Activated CD8-positive, alpha-beta memory T cell treated with anti-CD3 and anti-CD28 coated beads, Interleukin-2, amount 10 ng/mL, durations not matched to agents 7 days and 5 days (primary cell): ENCODE results near the gene ZBTB16. TPM values are rescaled to one million over a fixed set of nuclear protein-coding genes. Genes with fewer than 3 reads are reported as not detected.
"Not testable (repeated sequence)": the region's sequence is repeated elsewhere in the genome, so short reads cannot be mapped to it uniquely, and the experiment has no call there.

Source experiments
- ATAC-seq: fragments of 150-1000 bp; cut with Tn5 transposase; one replicate; pipeline ENCODE4 v1.10.0; 2021; ENCODE audit warnings: moderate library complexity
- CTCF ChIA-PET: fragments of 350-600 bp; sonication (Branson Sonifier 250); formaldehyde crosslinking; loops from one replicate; lab custom pipeline; 2021; ENCODE audit warnings: antibody characterized with exemption; lab: Charles Lee
- DNase-seq: peaks from one replicate; pipeline ENCODE4 v3.0.0-alpha.2; 2020
- H3K27ac Mint-ChIP-seq: one replicate; pipeline ENCODE4 v1.8.0; 2021; ENCODE audit warnings: mild to moderate bottlenecking, mixed read lengths
- H3K27me3 Mint-ChIP-seq: one replicate; pipeline ENCODE4 v1.8.0; 2021; ENCODE audit warnings: mixed read lengths
- H3K36me3 Mint-ChIP-seq: one replicate; pipeline ENCODE4 v1.8.0; 2021; ENCODE audit warnings: mild to moderate bottlenecking, mixed read lengths
- H3K4me1 Mint-ChIP-seq: one replicate; pipeline ENCODE4 v1.8.0; 2021; ENCODE audit warnings: mixed read lengths
- H3K4me3 Mint-ChIP-seq: one replicate; pipeline ENCODE4 v1.8.0; 2021; ENCODE audit warnings: mild to moderate bottlenecking, moderate library complexity, mixed read lengths
- H3K9me3 Mint-ChIP-seq: one replicate; pipeline ENCODE4 v1.8.0; 2022; ENCODE audit warnings: low read depth, mixed read lengths
- total RNA-seq, 2 experiments: library from RNA; stranded (reverse); gene quantifications; one replicate each; pipeline ENCODE4 v1.2.3, GENCODE V29; 2021

ZBTB16 gene
- total RNA-seq, 2 experiments from 2014 or later = 3.2 to 3.9 TPM

GRCh38 chr11:114049050-114049449, 10.5 kb upstream of the ZBTB16 start:
- Mint-ChIP-seq H3K9me3 (no peaks in the 10 kb centered on the region), H3K4me1 (peaks cover 11% of the 10 kb centered on the region), H3K36me3 (no peaks in the 10 kb centered on the region), H3K4me3 (no peak overlapping the region), H3K27me3 (peaks cover 32% of the 10 kb centered on the region), H3K27ac (no peak overlapping the region)
- CTCF ChIA-PET = interaction anchor here (1.2 to 1.3 kb wide), 2 partner anchors 212 to 214 kb away, joined by 3 to 4 read pairs; no protein-coding TSS in a partner anchor
- no peak for DNase-seq
- ATAC-seq = no peak

GRCh38 chr11:114049766-114050165, 9.7 kb upstream of the ZBTB16 start:
- H3K36me3 Mint-ChIP-seq, H3K4me1 Mint-ChIP-seq, DNase-seq, ATAC-seq, H3K9me3 Mint-ChIP-seq, H3K4me3 Mint-ChIP-seq, H3K27ac Mint-ChIP-seq: not testable (repeated sequence)
- CTCF ChIA-PET = interaction anchor here (1.2 to 1.3 kb wide), 2 partner anchors 212 to 213 kb away, joined by 3 to 4 read pairs; no protein-coding TSS in a partner anchor
- peaks cover 39% of the 10 kb centered on the region for H3K27me3 Mint-ChIP-seq

- Mint-ChIP-seq H3K27me3 (peaks cover 44% of the 10 kb centered on the region), H3K4me1 (no peaks in the 10 kb centered on the region), H3K27ac (no peak overlapping the region), H3K36me3 (no peaks in the 10 kb centered on the region), H3K4me3 (no peak overlapping the region), H3K9me3 (no peaks in the 10 kb centered on the region)
- ATAC-seq = no peak
- DNase-seq = no peak
- CTCF ChIA-PET = interaction anchor here (1.2 to 1.3 kb wide), 2 partner anchors 211 to 213 kb away, joined by 3 to 4 read pairs; no protein-coding TSS in a partner anchor
Measured at GRCh38 chr11:114050258-114050927, 9.1 kb upstream of the ZBTB16 start.

GRCh38 chr11:114051558-114051957, 8.0 kb upstream of the ZBTB16 start:
- CTCF ChIA-PET = interaction anchor here (1.4 to 1.7 kb wide), 2 partner anchors 16 to 210 kb away, joined by 3 to 4 read pairs; no protein-coding TSS in a partner anchor
- Mint-ChIP-seq H3K9me3 (no peaks in the 10 kb centered on the region), H3K36me3 (no peaks in the 10 kb centered on the region), H3K27ac (no peak overlapping the region), H3K4me1 (no peaks in the 10 kb centered on the region), H3K27me3 (peaks cover 52% of the 10 kb centered on the region), H3K4me3 (no peak overlapping the region)
- ATAC-seq = no peak
- no peak for DNase-seq

GRCh38 chr11:114052160-114052559, 7.4 kb upstream of the ZBTB16 start:
- H3K9me3 Mint-ChIP-seq = no peaks in the 10 kb centered on the region
- H3K27ac Mint-ChIP-seq = no peak overlapping the region
- DNase-seq (no peak), ATAC-seq (no peak)
- no peaks in the 10 kb centered on the region for H3K4me1 Mint-ChIP-seq
- CTCF ChIA-PET = interaction anchor here (1.4 to 1.7 kb wide), 2 partner anchors 17 to 209 kb away, joined by 3 to 4 read pairs; no protein-coding TSS in a partner anchor
- H3K4me3 Mint-ChIP-seq = no peak overlapping the region
- no peaks in the 10 kb centered on the region for H3K36me3 Mint-ChIP-seq
- H3K27me3 Mint-ChIP-seq = peaks cover 52% of the 10 kb centered on the region

- no peak for ATAC-seq
- no peak for DNase-seq
- H3K27ac Mint-ChIP-seq = no peak overlapping the region
- H3K4me1 Mint-ChIP-seq = peaks cover 1% of the 10 kb centered on the region
- no peaks in the 10 kb centered on the region for H3K36me3 Mint-ChIP-seq
- no peaks in the 10 kb centered on the region for H3K9me3 Mint-ChIP-seq
- peaks cover 55% of the 10 kb centered on the region for H3K27me3 Mint-ChIP-seq
- CTCF ChIA-PET = no interaction called here
- no peak overlapping the region for H3K4me3 Mint-ChIP-seq
Measured at GRCh38 chr11:114053406-114053805, 6.1 kb upstream of the ZBTB16 start.

GRCh38 chr11:114054806-114055205, 4.7 kb upstream of the ZBTB16 start:
- DNase-seq = no peak
- no peak overlapping the region for H3K27ac Mint-ChIP-seq
- CTCF ChIA-PET = interaction anchor here (1.0 to 1.3 kb wide), 2 partner anchors 94 to 207 kb away, joined by 3 read pairs; no protein-coding TSS in a partner anchor
- peaks cover 66% of the 10 kb centered on the region for H3K27me3 Mint-ChIP-seq
- ATAC-seq = no peak
- no peaks in the 10 kb centered on the region for H3K9me3 Mint-ChIP-seq
- H3K4me1 Mint-ChIP-seq = peaks cover 7% of the 10 kb centered on the region
- H3K36me3 Mint-ChIP-seq = no peaks in the 10 kb centered on the region
- H3K4me3 Mint-ChIP-seq = no peak overlapping the region

GRCh38 chr11:114056409-114056808, 3.1 kb upstream of the ZBTB16 start:
- DNase-seq (no peak), ATAC-seq (no peak)
- CTCF ChIA-PET = interaction anchor here (0.9 to 1.9 kb wide), 4 partner anchors 12 to 205 kb away, joined by 3 to 4 read pairs (median 4); no protein-coding TSS in a partner anchor
- Mint-ChIP-seq H3K27ac (no peak overlapping the region), H3K9me3 (no peaks in the 10 kb centered on the region), H3K36me3 (no peaks in the 10 kb centered on the region), H3K27me3 (peaks cover 69% of the 10 kb centered on the region), H3K4me3 (no peak overlapping the region), H3K4me1 (peaks cover 14% of the 10 kb centered on the region)

- H3K27ac Mint-ChIP-seq = no peak overlapping the region
- DNase-seq (no peak), ATAC-seq (no peak)
- no peaks in the 10 kb centered on the region for H3K36me3 Mint-ChIP-seq
- peaks cover 15% of the 10 kb centered on the region for H3K4me1 Mint-ChIP-seq
- no peaks in the 10 kb centered on the region for H3K9me3 Mint-ChIP-seq
- CTCF ChIA-PET = interaction anchor here (0.9 to 1.9 kb wide), 4 partner anchors 13 to 204 kb away, joined by 3 to 4 read pairs (median 4); no protein-coding TSS in a partner anchor
- peaks cover 76% of the 10 kb centered on the region for H3K27me3 Mint-ChIP-seq
- no peak overlapping the region for H3K4me3 Mint-ChIP-seq
Measured at GRCh38 chr11:114057147-114057546, 2.4 kb upstream of the ZBTB16 start.

GRCh38 chr11:114057605-114058004, 1.9 kb upstream of the ZBTB16 start:
- Mint-ChIP-seq H3K36me3 (no peaks in the 10 kb centered on the region), H3K27me3 (peaks cover 81% of the 10 kb centered on the region), H3K27ac (no peak overlapping the region), H3K4me1 (peaks cover 15% of the 10 kb centered on the region), H3K4me3 (no peak overlapping the region), H3K9me3 (no peaks in the 10 kb centered on the region)
- CTCF ChIA-PET = interaction anchor here (1.4 to 1.9 kb wide), 2 partner anchors 203 to 204 kb away, joined by 4 to 5 read pairs; no protein-coding TSS in a partner anchor
- ATAC-seq (no peak), DNase-seq (no peak)

- DNase-seq (no peak), ATAC-seq (no peak)
- Mint-ChIP-seq H3K36me3 (no peaks in the 10 kb centered on the region), H3K27me3 (peaks cover 85% of the 10 kb centered on the region), H3K4me3 (no peak overlapping the region), H3K9me3 (no peaks in the 10 kb centered on the region), H3K27ac (no peak overlapping the region), H3K4me1 (peaks cover 15% of the 10 kb centered on the region)
- CTCF ChIA-PET = interaction anchor here (0.7 to 3.0 kb wide), 6 partner anchors 123 to 1280 kb away, joined by 3 to 13 read pairs (median 4); no protein-coding TSS in a partner anchor
Measured at GRCh38 chr11:114058026-114058706, 1.3 kb upstream of the ZBTB16 start.

- Mint-ChIP-seq H3K27ac (no peak overlapping the region), H3K36me3 (no peaks in the 10 kb centered on the region), H3K4me1 (peaks cover 15% of the 10 kb centered on the region), H3K4me3 (peak overlapping the region; percentile 53), H3K9me3 (no peaks in the 10 kb centered on the region), H3K27me3 (peaks cover 81% of the 10 kb centered on the region)
- ATAC-seq (no peak), DNase-seq (no peak)
- CTCF ChIA-PET = interaction anchor here (0.7 to 3.0 kb wide), 6 partner anchors 122 to 1279 kb away, joined by 3 to 22 read pairs (median 4); no protein-coding TSS in a partner anchor
Measured at GRCh38 chr11:114058871-114059277, 637 bp upstream of the ZBTB16 start.

GRCh38 chr11:114059984-114060391, 477 bp downstream of the ZBTB16 start:
- H3K27me3 Mint-ChIP-seq = peaks cover 70% of the 10 kb centered on the region
- peak overlapping the region; percentile 45 for H3K27ac Mint-ChIP-seq
- peak; percentile 32 for ATAC-seq
- H3K36me3 Mint-ChIP-seq = no peaks in the 10 kb centered on the region
- peak overlapping the region; percentile 74 for H3K4me3 Mint-ChIP-seq
- DNase-seq = no peak
- no peaks in the 10 kb centered on the region for H3K9me3 Mint-ChIP-seq
- CTCF ChIA-PET = interaction anchor here (0.8 to 3.0 kb wide), 9 partner anchors 12 to 200 kb away, joined by 3 to 22 read pairs (median 3); no protein-coding TSS in a partner anchor
- H3K4me1 Mint-ChIP-seq = peaks cover 15% of the 10 kb centered on the region
